GM19099 (cell line): ENCODE measurements around the gene KRTAP10-12.

Source experiments
- POLR2A ChIP-seq: IDR thresholded peaks from 3 replicates; pipeline ENCODE4 v1.6.1; 2011; ENCODE audit warnings: low read depth; ENCODE audit not compliant: insufficient read length; ENCODE audit errors: extremely low read depth

Gene KRTAP10-12

DNA sequence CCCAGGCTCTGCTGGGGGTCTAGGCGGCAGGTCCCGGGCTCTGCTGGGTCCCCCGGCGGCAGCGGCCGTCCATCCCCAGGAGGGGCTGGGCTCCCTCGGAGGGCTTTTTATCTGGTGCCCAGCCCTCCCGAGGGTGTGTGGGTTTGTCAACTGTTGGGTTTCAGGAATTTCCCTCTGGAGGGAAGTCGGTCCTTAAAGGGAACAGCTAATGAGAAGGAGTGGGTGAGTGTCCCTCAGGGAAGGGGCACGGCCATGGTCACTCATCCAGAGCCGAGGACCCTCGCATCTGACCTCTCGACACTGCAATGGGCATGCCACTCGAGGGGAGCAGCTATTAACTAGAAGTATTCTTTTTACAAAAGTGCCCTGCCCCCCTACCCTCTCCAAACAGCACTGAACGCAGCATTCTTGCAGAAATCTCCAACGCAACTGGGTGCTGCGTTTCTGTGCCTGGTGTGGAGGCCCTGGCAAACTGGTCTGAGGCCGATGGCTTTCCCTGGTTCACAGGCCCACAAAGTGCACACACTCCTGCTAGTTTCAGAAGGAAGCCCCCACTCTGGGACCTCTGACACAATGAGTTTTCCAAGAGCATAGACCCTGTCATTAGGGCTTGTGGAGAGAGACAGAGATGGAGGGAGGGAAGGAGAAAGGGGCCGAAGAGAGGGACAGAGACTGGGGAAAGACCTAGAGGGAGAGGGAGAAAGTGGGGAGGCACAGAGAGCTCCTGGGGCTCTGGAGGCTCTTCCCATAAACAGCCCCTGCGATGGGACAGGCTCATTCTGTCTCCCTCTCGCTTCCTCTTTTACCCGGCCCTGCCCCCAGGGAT is 15.4 kb downstream of the KRTAP10-12 start:
- no peak for TF ChIP-seq POLR2A

DNA sequence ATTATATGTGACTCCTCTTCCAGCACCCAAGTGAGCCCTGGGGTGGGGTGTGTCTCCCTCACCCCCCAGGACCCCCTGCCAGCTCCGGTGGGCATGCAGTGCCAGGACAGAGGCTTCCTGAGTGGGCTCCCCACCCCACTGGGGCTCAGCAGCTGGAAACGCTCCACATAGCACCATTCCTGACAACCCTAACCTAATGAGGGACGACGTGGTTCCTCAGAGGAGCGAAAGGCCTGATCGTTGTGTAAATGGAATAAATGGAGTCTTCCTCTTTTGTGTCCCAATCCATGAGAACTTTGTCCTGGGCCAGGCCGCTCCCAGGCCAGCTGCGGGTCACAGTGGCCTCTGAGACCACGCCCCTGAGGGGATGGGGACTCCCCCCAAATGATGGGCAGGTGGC is 16.2 kb downstream of the KRTAP10-12 start:
- no peak for TF ChIP-seq POLR2A

GRCh38 chr21:44713846-44714245 is 16.9 kb downstream of the KRTAP10-12 start:
- no peak for TF ChIP-seq POLR2A

DNA sequence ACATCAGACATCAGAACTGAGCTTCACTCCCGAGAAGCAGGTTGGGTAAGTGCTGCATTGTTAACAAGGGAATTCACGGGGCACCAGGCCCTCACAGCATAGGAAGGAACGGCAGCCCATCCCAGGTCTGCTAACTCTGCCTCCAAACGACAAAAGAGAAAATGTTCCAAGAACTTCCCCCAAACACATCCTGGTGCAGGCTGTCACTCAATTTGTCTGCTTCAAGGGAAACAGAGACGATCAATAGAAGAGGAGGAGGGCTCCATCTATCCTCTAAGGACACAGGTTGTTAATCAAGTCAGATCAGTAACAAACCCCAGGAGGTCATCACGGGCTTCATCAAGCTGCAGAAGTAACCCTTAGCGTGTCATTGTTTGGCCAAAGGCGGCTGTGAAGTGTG is 17.9 kb downstream of the KRTAP10-12 start:
- no peak for TF ChIP-seq POLR2A

DNA sequence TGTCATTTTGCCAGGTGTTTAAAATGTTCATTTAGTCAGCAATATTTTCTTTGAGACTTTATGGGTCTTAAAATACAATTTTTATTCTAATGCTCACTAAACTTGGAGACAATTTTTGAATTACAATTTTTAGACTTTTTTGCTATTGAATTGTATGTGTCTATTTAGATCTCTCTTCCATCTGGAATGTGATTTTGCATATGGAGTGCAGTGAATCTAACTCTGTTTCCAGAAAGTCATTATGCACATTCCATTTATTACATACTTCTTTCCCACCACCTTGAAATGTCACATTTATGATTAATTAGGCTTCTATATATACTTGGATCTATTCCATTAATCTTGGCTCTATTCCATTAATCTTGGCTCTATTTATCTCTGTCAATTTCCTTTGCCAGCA is 20.0 kb downstream of the KRTAP10-12 start:
- TF ChIP-seq POLR2A: no peak

GRCh38 chr21:44718093-44718492 is 21.1 kb downstream of the KRTAP10-12 start:
- TF ChIP-seq POLR2A: no peak

DNA sequence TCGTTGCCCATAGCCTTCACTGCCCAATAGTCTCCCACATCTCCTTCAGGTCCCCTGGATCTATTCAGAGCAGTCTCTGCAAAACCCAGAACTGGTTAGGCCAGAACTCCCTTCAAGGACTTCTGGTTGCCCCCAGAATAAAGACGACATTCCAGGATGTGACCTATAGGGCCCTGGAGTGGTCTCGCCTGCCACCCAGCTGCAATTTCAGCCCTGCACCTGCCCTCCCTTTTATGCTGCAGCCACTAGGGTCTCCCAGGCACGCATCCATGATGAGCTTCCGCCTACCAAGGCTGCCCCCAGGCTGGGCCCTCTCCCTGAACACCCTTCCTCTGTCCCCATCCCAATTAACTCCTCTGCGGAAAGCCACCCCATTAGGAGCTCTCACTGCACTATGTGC is 21.6 kb downstream of the KRTAP10-12 start:
- no peak for TF ChIP-seq POLR2A

GRCh38 chr21:44720170-44720569 is 23.2 kb downstream of the KRTAP10-12 start:
- no peak for TF ChIP-seq POLR2A

DNA sequence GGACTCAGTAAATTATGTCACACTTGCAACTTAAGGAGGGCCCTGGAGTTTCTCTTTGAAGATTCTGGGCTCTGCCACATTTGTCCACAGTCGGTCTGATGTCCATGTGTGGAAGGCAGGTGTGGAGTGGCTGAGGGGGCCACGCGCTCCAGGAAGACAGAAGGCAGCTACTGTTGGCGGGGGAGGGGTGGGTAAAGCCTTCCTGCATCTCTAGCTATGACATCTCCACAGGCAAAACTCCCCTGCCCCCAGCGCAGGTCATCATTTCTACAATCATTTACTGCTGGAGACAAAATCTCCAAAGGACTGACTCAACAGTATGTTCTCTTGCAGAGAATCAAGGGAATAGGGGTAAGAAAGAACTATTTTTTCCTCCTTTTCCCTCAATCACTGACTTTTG is 25.8 kb downstream of the KRTAP10-12 start:
- no peak for TF ChIP-seq POLR2A

DNA sequence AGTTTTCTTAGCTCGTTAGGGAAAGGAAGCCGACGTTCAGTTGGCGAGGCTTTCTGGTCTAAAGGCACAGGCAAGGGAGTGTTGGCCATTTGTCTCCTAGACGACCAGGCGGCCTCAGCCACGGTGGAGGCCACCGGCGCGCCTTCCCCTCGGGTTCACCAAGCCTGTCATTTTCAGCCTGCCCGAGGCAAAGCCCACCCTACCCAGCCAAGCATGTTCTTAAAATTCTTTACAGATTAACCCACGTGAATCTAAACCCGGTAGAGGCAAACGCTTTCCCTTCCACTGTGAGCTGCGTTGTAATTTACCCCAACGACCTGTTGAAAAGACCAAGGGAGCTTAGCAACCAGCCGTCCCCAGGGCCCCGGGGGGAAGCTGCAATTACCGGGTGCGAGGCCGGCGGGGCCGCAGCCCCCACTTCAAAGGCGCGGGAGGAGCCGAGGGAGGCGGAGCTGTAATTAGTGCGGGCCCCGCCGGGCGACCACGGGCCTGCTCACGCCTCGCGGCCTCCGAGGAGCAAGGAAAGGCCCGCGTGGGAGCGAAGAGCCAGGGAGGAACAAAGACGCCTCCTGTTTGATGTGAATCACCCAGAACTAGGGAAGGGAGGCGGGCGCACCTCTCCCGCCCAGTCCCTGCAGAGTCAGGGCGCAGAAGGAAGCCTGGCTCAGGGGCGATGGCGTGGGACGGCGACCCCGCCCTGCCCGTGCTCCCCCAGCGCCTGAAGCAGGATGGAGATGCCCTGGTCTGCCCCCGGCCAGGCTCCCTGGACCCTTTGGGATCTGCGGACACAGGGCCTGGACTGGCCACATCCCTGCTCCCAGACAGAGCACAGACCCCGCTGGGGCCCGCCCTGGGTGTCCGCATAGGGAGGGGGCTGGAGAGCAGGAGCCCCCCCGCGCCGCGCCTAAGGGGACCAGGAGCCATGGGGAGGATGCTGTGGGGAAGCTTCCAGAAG is 26.5 kb downstream of the KRTAP10-12 start:
- no peak for TF ChIP-seq POLR2A

- no peak for TF ChIP-seq POLR2A
Observed at GRCh38 chr21:44724196-44724595, 27.2 kb downstream of the KRTAP10-12 start.

GRCh38 chr21:44724926-44725325 is 28.0 kb downstream of the KRTAP10-12 start:
- TF ChIP-seq POLR2A: no peak

GRCh38 chr21:44726826-44727225 is 29.9 kb downstream of the KRTAP10-12 start:
- TF ChIP-seq POLR2A: no peak

DNA sequence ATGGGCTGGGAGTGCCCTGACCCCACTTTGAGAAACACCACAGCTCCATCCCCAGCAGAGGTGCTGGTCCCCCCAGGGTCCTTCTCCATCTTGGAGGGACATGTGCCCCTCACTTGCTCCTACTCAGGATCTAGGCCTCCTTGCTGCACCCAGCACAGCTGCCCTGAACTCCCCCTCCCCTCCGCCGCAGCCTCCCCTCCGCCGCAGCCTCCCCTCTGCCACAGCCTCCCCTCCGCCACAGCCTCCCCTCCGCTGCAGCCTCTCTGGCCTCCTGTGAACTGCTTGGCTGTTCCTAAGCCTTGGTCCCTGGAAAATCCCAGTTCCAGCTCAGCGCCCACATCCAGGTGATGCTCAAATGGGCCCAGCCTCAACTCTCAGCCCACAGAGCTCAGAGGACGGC is 30.3 kb downstream of the KRTAP10-12 start:
- TF ChIP-seq POLR2A: no peak

DNA sequence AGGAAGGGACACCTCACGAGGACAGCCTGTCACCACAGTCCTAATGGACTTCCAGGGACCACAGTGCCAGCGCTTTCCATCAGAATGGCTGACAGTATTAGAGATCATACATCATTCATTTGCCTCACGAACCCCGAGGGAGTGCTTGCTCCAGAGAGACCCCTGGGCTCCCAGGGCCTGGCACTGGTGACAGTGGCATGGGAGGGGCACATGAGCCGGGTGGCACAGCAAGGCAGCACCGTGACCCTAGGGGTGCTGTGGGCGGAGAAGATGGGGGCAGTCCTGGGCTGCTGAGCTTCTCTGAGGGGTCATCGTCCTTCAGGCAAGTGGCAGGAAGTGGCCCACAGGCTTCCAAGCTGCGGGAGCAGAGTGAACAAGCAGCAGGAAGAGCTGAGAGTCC is 30.8 kb downstream of the KRTAP10-12 start:
- TF ChIP-seq POLR2A: no peak

- TF ChIP-seq POLR2A: no peak
Observed at GRCh38 chr21:44728716-44729115, 31.7 kb downstream of the KRTAP10-12 start.
